GM21390 (cell line): Measurements from ENCODE around the gene KTI12.
"Not testable (repeated sequence)": the region's sequence is repeated elsewhere in the genome, so short reads cannot be mapped to it uniquely, and the experiment has no call there.

Source experiments
- ATAC-seq: cut with Tn5 transposase; IDR thresholded peaks from one replicate; pipeline ENCODE4 v1.9.1; 2021; ENCODE audit not compliant: unreplicated experiment

KTI12 gene

GRCh38 chr1:52033190-52034049, at the start of gene KTI12:
TSS of gene KTI12 (minus strand) at chr1:52033810. CDS start at chr1:52033761, 49 bp downstream.
- ATAC-seq = peak; percentile 85

GRCh38 chr1:52080014-52080415, 46.4 kb upstream of the KTI12 start:
- no peak for ATAC-seq

- ATAC-seq = not testable (repeated sequence)
These were observed 43.7 kb upstream of the KTI12 start for GRCh38 chr1:52077277-52077676.

- ATAC-seq = no peak
These were observed 38.7 kb upstream of the KTI12 start for GRCh38 chr1:52072291-52072690.

- no peak for ATAC-seq
These were observed 37.1 kb upstream of the KTI12 start for GRCh38 chr1:52070704-52071103.

GRCh38 chr1:52063192-52063591, 29.6 kb upstream of the KTI12 start:
- ATAC-seq = no peak

GRCh38 chr1:52060822-52061221, 27.2 kb upstream of the KTI12 start:
- no peak for ATAC-seq

- no peak for ATAC-seq
These were observed 26.3 kb upstream of the KTI12 start for GRCh38 chr1:52059888-52060287.

- ATAC-seq = no peak
These were observed 25.7 kb upstream of the KTI12 start for GRCh38 chr1:52059321-52059720.

- ATAC-seq = no peak
These were observed 24.3 kb upstream of the KTI12 start for GRCh38 chr1:52057876-52058415.

- ATAC-seq = no peak
These were observed 23.6 kb upstream of the KTI12 start for GRCh38 chr1:52057255-52057654.

- ATAC-seq = no peak
These were observed 23.3 kb upstream of the KTI12 start for GRCh38 chr1:52056937-52057231.

GRCh38 chr1:52056163-52056936, 22.7 kb upstream of the KTI12 start, which contains the start of gene BTF3L4:
TSS of gene BTF3L4 (plus strand) at chr1:52056295. CDS start at chr1:52059848, 3,553 bp downstream.
- peak; percentile 77 for ATAC-seq

- ATAC-seq = no peak
These were observed 22.2 kb upstream of the KTI12 start for GRCh38 chr1:52055866-52056162.

- ATAC-seq = peak; percentile 33
These were observed 21.7 kb upstream of the KTI12 start, which contains the start of gene TXNDC12 for GRCh38 chr1:52055066-52055865. TSS of gene TXNDC12 (minus strand) at chr1:52055191. CDS start at chr1:52055096, 95 bp downstream.

- no peak for ATAC-seq
These were observed 21.0 kb upstream of the KTI12 start for GRCh38 chr1:52054496-52055065.

GRCh38 chr1:52053862-52054261, 20.3 kb upstream of the KTI12 start:
- ATAC-seq = no peak

GRCh38 chr1:52049337-52049736, 15.7 kb upstream of the KTI12 start:
- ATAC-seq = not testable (repeated sequence)

GRCh38 chr1:52045666-52046195, 12.1 kb upstream of the KTI12 start:
- not testable (repeated sequence) for ATAC-seq

- ATAC-seq = no peak
These were observed 11.6 kb upstream of the KTI12 start for GRCh38 chr1:52045236-52045635.
